GM19468 (cell line): ENCODE results near the gene ITGA11.

Source experiments
- ATAC-seq: cut with Tn5 transposase; IDR thresholded peaks from one replicate; pipeline ENCODE4 v1.9.1; 2021; ENCODE audit warnings: mild to moderate bottlenecking, moderate library complexity, moderate number of reproducible peaks; ENCODE audit not compliant: unreplicated experiment; ENCODE audit errors: extremely low read depth

Gene ITGA11, protein sequence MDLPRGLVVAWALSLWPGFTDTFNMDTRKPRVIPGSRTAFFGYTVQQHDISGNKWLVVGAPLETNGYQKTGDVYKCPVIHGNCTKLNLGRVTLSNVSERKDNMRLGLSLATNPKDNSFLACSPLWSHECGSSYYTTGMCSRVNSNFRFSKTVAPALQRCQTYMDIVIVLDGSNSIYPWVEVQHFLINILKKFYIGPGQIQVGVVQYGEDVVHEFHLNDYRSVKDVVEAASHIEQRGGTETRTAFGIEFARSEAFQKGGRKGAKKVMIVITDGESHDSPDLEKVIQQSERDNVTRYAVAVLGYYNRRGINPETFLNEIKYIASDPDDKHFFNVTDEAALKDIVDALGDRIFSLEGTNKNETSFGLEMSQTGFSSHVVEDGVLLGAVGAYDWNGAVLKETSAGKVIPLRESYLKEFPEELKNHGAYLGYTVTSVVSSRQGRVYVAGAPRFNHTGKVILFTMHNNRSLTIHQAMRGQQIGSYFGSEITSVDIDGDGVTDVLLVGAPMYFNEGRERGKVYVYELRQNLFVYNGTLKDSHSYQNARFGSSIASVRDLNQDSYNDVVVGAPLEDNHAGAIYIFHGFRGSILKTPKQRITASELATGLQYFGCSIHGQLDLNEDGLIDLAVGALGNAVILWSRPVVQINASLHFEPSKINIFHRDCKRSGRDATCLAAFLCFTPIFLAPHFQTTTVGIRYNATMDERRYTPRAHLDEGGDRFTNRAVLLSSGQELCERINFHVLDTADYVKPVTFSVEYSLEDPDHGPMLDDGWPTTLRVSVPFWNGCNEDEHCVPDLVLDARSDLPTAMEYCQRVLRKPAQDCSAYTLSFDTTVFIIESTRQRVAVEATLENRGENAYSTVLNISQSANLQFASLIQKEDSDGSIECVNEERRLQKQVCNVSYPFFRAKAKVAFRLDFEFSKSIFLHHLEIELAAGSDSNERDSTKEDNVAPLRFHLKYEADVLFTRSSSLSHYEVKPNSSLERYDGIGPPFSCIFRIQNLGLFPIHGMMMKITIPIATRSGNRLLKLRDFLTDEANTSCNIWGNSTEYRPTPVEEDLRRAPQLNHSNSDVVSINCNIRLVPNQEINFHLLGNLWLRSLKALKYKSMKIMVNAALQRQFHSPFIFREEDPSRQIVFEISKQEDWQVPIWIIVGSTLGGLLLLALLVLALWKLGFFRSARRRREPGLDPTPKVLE

DNA sequence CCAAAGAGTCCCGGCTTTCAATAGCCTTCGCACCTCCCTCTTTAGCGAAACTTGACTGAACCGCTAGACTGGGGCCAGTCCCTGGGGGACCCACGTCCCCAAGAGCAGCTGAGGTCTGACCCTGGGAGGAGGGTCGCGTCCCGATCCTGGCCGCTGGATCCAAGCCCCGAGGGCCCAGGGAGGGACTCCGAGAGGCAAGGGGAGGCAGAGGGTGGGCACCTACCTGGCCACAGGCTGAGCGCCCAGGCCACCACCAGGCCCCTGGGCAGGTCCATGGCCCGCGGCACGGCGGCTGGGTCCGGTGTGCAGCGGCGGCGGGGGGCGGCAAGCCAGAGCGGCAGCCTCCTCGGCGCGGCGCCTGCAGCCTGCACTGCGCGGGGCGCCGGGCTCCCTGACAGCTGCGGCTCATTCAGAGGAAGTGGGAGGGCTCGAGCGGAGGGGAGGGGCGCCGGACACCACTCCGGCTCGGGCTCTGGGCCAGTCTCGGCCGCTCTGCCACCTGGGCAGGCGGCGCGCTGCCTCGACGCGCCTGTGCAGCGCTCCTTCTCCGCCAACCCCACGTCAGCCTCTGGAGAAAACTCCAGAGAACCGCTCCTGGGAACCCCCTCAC is at the start of gene ITGA11:
ITGA11 (minus strand) TSS at position 372 of the 610 bp plus-strand sequence; CDS start at position 275, 97 bp downstream.
- ATAC-seq = no peak

DNA sequence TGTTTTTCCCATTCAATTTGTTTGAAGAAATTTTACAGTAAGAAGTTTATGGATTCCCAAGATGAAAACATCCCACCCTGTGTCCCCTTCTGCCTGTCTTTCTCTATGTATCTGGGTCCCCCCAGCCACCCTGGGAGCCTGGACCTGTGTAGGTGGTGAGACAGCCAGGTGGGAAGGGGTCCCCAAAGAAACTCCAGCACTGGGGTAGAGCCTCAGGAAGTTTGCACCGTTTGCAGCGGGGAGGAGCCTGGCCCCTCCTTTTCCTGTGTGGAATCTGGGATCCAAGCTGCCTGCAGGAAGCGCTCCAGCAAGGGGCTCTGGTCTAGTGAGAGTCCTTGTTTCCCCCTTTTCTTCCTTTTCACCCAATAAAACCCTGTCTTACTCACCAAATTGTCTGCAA is 49.4 kb upstream of the ITGA11 start:
- ATAC-seq = no peak

DNA sequence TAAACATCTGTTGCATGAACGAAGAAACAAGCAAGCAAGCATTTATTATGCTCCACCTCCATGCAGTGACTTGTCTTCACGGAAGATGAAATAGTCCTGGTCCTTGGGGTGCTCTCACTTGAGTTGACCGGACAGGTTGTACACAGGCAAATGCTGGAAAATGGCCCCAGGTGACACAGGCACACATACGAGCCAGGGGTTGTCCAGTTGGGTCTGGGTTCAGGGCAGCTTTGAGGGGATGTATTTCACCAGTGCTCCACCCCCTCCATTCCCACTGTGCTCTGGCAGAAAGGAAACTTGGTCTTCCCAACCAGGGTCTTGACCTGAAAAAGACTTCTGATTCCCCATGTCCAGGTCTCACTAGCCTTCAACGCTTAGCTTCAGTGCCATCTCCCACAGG is 48.3 kb upstream of the ITGA11 start:
- ATAC-seq = no peak

DNA sequence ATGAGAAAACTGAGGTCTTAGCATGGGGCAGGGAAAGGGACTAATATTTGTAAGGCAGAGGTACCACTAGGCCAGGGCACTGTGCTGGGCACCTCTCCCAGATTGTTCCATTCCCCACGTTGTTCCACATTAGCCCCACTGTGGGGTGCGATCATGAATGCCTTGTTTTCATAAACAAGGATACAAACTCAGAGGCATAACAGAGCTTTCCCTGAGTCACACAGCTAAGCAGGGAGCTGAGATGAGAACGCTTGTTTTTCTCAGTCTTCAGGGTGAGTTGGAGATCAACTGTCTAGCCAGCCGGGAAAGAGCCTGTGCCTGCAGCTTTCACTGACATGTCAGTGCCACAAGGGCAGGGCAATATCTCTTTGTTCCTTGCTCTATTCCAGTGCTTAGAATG is 47.9 kb upstream of the ITGA11 start:
- no peak for ATAC-seq

DNA sequence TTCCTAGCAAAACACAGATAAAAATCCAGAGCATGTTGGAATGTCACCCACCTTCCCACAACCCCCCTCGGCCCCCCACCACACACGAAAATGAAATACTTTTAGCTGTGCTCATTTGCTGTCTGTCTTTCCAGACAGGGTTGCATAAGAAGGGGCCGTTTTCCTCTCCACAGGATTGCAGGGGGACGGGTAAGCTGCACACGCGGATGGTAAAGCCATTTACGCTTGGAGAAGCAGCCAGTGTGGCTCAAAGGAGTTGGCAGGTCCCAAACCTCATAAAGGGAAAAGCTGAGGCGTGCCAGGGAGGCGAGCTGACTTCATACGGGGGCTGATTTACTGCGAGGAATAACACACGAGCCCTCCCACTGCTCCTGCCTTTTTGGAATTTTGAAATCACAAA is 47.4 kb upstream of the ITGA11 start:
- no peak for ATAC-seq

DNA sequence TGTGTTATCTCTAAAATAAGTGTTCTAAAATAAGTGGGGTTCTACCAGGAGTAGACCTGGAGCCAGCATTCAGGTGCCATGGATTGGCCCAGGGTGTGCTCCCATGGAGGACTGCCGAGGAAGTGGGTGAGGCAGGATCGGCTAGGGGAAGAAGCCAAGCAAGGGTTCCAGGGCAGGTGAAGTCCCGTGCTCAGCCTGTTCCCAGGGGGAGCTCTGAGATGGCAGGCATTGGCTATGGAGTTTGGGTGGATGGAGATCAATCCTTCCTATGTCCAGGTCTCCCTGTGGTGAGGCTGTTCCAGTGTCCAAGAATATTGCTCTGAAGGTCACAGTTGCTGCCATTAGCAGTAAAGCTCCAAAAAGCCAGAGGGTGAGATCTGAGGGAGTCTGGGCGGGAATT is 46.9 kb upstream of the ITGA11 start:
- no peak for ATAC-seq

DNA sequence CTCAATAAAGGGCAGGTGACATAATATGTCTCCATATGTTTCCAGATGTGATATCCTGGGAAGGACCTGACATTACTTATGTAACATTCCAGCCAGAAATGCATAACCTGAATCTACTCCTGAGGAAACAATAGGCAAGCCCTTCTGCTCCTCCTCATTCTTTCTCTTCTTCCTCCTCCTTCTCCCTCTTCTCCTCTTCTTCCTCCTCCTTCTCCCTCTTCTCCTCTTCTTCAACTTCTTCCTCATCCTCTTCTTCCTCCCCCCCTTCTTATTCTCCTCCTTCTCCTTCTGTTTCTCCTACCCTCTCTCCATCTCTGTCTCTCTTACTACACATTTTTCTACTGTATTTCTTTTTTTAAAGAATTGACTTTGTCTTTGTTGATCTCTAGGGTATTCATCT is 43.5 kb upstream of the ITGA11 start:
- ATAC-seq = no peak

DNA sequence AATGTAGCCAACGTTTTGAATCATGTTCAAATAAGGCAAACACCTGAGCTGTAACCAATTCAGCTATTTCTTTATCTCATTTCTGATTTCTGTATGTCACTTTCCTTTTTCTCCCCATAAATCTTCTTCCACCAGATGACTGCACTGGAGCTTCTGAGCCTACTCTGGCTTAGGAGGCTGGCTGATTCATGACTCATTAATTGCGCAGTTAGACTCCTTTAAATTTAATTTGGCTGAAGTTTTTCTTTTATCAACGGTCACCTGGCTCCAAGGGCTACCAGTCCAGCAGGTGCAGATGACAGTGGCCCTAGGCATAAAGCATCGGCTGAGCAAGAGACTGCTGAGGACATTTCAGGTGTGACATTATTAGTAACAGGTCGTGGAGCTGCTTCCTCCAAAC is 39.6 kb upstream of the ITGA11 start:
- no peak for ATAC-seq

DNA sequence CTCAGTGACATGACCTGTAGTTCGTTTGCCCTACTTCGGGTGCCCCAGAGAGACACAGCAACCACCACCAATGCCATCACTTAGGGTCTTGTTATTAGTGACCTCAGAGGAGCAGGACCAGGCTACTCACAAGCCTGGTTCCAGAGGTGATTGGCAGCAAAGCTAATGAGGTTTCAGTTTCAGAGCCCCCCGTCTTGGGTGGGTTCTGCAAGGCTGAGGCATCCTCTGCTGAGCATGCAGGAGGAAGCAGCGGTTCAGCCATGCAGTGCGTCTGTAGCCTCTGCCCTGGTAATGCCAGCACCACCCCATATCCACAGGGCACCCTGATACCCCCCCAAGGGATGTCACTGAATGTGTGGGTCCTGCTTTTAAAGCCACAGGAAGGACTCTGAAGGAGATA is 39.0 kb upstream of the ITGA11 start:
- no peak for ATAC-seq

DNA sequence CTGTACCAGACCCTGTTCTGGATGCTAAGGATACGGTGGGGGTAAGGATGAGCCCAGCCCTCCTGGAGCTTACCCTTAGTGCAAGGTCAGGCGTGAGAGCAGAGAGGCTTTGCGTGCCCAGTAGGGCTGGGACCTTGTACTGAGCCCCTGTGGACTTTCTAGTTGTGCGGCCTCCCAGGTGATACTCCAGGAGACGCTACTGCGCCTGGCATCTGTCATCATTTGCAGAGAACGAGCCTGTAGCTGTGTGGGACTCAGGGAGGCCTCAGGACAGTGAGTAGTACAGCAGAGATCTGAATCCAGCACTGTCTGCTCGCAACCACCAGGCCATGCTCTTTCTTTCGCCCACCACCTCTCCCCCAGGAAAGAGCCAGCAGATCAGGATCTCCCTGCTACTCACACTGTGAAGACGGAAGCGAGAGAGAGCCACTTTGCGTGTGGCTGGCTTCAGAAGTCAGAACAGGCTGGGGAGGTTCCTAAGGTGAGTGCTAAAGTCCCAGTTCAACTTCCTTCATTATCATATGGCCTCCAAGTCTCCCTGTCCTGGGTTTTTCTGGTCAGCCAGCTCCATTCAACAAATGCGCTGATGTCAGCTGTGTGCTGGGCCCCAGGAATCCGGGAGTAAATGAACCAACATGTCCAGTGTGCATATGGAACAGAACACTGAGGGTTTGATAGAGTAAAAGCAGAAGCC is 38.2 kb upstream of the ITGA11 start:
- ATAC-seq = no peak

DNA sequence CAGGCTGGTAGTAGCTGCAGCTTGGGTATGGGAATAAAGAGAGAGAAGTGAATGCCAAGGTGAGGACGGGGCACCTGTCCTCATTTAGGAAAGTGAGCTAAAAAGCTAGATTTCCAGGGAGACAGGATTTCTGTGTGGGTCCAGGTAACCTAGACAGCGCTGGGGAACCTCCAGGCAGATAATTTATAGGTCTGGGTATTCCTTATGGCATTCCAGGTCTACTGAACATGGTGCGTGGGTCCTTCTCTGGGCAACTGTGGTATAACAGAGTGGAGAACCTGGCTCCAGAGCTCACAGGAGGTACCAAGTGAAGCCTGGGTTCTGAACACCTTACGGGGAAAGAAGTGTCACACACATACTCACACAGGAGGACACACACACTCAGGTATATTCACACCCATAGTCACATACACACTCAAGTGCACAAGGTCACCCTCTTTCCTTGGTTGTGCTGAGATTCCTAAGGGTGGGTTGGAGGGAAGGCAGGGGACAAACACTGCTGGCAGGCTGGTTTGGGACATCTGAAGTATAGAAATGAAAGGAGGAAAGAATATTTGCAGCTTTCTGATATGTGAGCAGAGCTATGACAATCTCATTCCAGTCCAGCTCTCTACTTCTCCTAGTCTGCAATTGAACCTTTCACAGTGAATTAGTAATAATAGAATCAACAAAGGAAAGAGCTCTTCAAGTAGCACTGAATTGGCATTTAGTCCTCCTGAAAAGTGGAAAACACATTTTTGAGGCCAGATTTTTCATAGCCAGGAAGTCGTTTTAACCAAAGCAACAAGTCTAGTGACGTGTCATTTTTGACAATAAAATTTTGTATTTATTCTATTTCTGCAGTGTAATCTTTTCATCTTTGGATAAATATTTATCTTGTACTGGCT is 37.4 kb upstream of the ITGA11 start:
- no peak for ATAC-seq

DNA sequence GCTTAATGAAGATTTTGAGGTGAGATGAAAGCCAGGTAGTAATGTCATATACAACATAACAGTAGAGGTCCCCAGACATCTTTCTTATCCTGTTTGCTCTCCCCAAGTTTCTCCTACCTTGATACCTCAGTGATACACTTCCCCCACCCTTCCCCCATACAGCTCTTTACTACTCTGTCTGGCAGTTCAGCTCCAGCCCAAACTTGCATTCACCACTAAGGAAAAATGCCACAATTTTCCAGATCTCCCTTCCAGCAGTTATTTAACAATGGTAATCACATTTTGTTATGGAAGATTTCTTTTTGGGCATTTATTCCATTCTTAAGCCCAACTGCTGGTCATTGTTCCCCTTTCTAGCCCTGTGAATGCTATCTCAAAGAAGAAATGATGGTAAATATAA is 34.9 kb upstream of the ITGA11 start:
- no peak for ATAC-seq

DNA sequence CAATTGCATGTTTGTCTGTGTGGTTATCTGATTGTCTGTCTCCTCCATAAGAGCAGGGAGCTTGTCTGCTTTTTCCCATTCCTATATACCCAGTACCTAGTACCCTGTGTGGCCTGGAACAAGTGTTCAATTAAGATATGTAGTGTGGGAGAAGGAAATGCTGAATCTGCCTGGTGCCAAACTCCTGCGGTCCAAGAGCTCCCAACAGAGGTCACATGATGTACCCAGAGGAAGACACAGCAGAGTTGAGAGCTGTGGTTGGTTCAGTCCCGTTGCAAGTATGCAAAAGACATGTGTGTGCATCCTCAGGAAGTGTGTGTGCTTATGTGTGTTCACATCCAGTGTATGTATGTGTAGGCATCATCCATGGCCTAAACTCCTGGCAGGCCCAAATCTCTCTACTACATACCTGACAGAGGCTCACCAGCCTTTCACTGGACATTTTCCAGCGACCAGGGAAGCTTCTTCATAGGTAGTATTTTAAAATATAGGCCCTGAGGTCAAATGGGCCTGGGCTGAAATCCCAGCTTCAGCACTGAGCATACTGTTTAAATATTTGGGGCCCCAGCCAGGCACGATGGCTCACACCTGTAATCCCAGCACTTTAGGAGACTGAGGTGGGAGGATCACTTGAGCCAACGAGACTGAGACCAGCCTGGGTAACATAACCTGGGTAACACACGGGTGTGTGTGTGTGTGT is 34.0 kb upstream of the ITGA11 start:
- ATAC-seq = no peak

DNA sequence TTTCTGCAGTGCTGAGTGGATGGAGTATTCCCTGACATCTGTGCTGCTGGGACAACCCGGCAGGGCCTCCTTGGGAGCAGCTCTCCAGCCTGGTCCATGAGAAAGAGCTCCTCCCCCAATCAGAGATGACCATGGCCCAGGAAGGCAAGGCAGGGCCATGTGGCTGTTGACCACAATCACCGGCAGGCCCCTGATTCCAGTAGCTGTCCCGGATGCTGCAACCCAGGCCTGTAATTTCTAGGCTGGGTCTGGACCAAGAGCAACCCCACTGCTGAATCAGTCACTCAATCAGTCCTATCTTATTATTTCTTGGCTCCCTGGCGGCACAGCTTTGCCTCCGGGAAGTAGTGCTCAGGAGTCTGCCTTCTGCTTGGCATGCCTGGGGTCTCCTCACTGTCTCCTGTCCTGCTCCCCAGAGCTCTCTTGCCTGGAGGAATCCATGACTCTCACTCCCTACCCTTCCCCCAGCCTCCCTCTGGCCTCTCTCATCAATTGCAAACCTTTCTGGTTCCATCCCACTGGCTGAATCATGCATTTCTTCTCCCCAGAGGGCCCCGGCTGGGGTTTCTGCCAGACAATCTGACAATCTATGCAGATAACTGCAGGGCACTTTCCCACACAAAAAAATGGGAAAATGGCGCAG is 32.6 kb upstream of the ITGA11 start:
- no peak for ATAC-seq

DNA sequence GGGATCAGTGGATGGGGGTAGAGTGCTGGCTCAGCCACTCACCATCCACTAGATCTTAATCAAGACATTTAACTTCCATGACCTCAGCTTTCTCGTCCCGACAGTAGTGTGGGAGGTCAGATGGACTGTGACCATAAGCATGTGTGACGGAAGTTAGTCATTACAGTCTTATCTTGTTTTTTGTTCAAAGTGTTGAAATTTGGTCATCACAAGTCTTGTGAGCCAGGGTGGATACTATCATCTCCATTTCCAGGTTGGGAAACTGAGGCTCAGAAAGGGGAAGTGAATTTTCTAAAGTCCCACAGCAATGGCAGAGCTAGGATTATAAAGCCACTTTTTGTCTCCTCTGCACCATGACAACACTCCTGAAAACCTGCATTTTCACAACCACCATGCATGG is 32.0 kb upstream of the ITGA11 start:
- no peak for ATAC-seq

DNA sequence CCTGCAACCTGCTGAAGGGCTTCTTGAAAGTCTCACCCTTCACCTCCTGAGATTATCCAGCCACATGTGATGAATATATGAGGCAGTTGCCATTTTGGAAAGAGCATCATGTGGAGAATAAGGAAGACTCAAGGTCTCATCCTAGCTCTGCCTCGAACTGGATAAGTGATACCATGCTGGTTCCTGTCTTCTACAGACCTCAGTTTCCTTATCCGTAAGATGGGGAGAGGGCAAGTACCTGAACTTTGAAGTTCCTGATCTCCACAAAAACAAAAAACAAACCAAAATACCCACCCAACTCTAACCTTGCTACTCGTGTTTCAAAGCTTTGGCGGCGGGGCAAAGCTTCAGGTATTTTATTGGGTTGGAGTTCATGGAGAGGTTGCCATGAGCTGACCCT is 31.5 kb upstream of the ITGA11 start:
- no peak for ATAC-seq

DNA sequence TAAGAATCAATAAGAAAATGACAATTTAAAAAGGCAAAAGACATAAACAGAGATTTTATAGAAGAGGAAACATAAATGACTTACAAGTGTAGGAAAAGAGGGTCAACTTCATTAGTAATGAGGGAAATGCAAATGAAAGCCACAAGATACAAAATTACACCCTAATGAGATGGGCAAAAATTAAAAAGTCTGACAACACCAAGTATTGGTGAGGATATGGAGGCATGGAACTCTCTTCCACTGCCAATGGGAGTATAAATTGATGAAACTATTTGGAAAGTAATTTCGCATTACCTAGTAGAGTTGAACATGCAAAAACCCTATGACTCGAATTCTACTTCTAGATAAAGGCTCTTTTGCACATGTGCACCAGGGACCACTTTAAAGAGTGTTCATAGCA is 28.2 kb upstream of the ITGA11 start:
- no peak for ATAC-seq

DNA sequence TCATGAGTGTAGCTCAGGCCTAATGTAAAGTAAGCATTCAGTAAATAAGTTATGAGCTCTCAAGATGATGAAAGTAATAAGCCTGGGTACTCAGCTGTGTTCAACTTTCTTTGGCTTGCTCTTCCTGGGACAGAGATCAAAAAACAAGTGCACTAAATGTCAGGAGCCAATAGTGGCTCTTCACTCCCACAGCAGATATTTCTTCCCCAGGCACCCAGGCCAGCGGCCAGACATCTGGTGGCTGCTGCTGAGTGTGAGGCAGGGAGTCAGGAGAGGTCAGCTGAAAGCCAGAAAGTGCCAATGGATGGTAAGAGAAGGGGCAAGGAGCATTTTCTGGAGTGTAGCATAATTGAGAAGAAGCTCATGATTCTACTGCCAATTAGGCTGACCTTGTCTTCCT is 18.2 kb upstream of the ITGA11 start:
- no peak for ATAC-seq
